ENCODE measurements around the gene PRSS33.

The PRSS33 gene

GRCh38 chr16:2820836-2821486, 33.6 kb upstream of the PRSS33 start:
- DNase-seq (ENCODE audit: low read depth), result no peak

GRCh38 chr16:2819939-2820835, 32.8 kb upstream of the PRSS33 start:
- no peak for DNase-seq (ENCODE audit: low read depth)

- no peak for DNase-seq (ENCODE audit: low read depth)
Measured at GRCh38 chr16:2819179-2819938, 32.0 kb upstream of the PRSS33 start.

- no peak for DNase-seq (ENCODE audit: low read depth)
Measured at GRCh38 chr16:2818272-2818876, 31.0 kb upstream of the PRSS33 start.

- DNase-seq (ENCODE audit: low read depth), result no peak
Measured at GRCh38 chr16:2817340-2818271, 30.2 kb upstream of the PRSS33 start.

GRCh38 chr16:2816751-2817339, 29.5 kb upstream of the PRSS33 start, which contains the start of gene PRSS21:
PRSS21 (plus strand) TSS chr16:2817237; CDS start chr16:2817269, 32 bp downstream.
- peak; percentile 19 for DNase-seq (ENCODE audit: low read depth)

- DNase-seq (ENCODE audit: low read depth), result no peak
Measured at GRCh38 chr16:2815299-2815771, 28.0 kb upstream of the PRSS33 start.

GRCh38 chr16:2814551-2815298, 27.4 kb upstream of the PRSS33 start:
- no peak for DNase-seq (ENCODE audit: low read depth)

- no peak for DNase-seq (ENCODE audit: low read depth)
Measured at GRCh38 chr16:2813771-2814221, 26.4 kb upstream of the PRSS33 start.

- DNase-seq (ENCODE audit: low read depth), result no peak
Measured at GRCh38 chr16:2811703-2812471, 24.5 kb upstream of the PRSS33 start.

- no peak for DNase-seq (ENCODE audit: low read depth)
Measured at GRCh38 chr16:2810651-2811050, 23.3 kb upstream of the PRSS33 start.

GRCh38 chr16:2809149-2809760, 21.9 kb upstream of the PRSS33 start:
- DNase-seq (ENCODE audit: low read depth), result no peak

- DNase-seq (ENCODE audit: low read depth), result no peak
Measured at GRCh38 chr16:2808181-2808580, 20.8 kb upstream of the PRSS33 start.

GRCh38 chr16:2806286-2806685, 18.9 kb upstream of the PRSS33 start:
- no peak for DNase-seq (ENCODE audit: low read depth)

- no peak for DNase-seq (ENCODE audit: low read depth)
Measured at GRCh38 chr16:2804728-2805127, 17.4 kb upstream of the PRSS33 start.

GRCh38 chr16:2803545-2804195, 16.3 kb upstream of the PRSS33 start:
- no peak for DNase-seq (ENCODE audit: low read depth)

- DNase-seq (ENCODE audit: low read depth), result no peak
Measured at GRCh38 chr16:2799859-2800226, 12.5 kb upstream of the PRSS33 start.
